HG03064 (cell line): Measurements from ENCODE around the gene MYT1.

Source experiments
- ATAC-seq: cut with Tn5 transposase; IDR thresholded peaks from one replicate; pipeline ENCODE4 v1.9.1; 2021; ENCODE audit warnings: low read depth; ENCODE audit not compliant: unreplicated experiment

The MYT1 gene

GRCh38 chr20:64153861-64154589 lies 10.2 kb upstream of the MYT1 start:
- ATAC-seq = no peak

GRCh38 chr20:64154590-64155257 lies 9.5 kb upstream of the MYT1 start:
- no peak for ATAC-seq

- no peak for ATAC-seq
Observed at GRCh38 chr20:64155258-64156135, 8.8 kb upstream of the MYT1 start.

GRCh38 chr20:64156136-64156885 lies 7.9 kb upstream of the MYT1 start:
- no peak for ATAC-seq

GRCh38 chr20:64156886-64157875 lies 7.1 kb upstream of the MYT1 start:
- no peak for ATAC-seq

- ATAC-seq = no peak
Observed at GRCh38 chr20:64157878-64158277, 6.4 kb upstream of the MYT1 start.

- ATAC-seq = no peak
Observed at GRCh38 chr20:64158346-64159285, 5.6 kb upstream of the MYT1 start.

GRCh38 chr20:64159286-64159680 lies 5.0 kb upstream of the MYT1 start:
- ATAC-seq = no peak

GRCh38 chr20:64159711-64160110 lies 4.5 kb upstream of the MYT1 start:
- ATAC-seq = no peak

- ATAC-seq = no peak
Observed at GRCh38 chr20:64160118-64160517, 4.1 kb upstream of the MYT1 start.

- no peak for ATAC-seq
Observed at GRCh38 chr20:64160526-64161355, 3.5 kb upstream of the MYT1 start.

GRCh38 chr20:64161356-64162238 lies 2.7 kb upstream of the MYT1 start:
- ATAC-seq = no peak

- no peak for ATAC-seq
Observed at GRCh38 chr20:64162239-64162910, 1.9 kb upstream of the MYT1 start.

- ATAC-seq = no peak
Observed at GRCh38 chr20:64163776-64164122, 503 bp upstream of the MYT1 start.

GRCh38 chr20:64165866-64166600 lies 1.8 kb downstream of the MYT1 start:
- ATAC-seq = no peak
